Cardiac fibroblast (primary cell): ENCODE results near the gene EAF2.
"Not testable (repeated sequence)": the region's sequence is repeated elsewhere in the genome, so short reads cannot be mapped to it uniquely, and the experiment has no call there.

Experiments used
- DNase-seq, 2 donors: peaks; one replicate each; pipeline versions ENCODE4 v3.0.0 to v3.0.0-alpha.2; 2010; ENCODE audit warnings: low read depth in 2 of 2
- H3K4me3 ChIP-seq, 2 donors: replicated peaks in 1 of 2; 1 replicate in 1 of 2; 2 replicates in 1 of 2; pipeline ENCODE4 v1.5.1; 2011; ENCODE audit warnings: low read depth in 2 of 2, low read length in 2 of 2, mild to moderate bottlenecking in 2 of 2, moderate library complexity in 1 of 2
- CTCF ChIP-seq: IDR thresholded peaks from one replicate; pipeline ENCODE4 v1.5.1; 2011; ENCODE audit warnings: low read depth, mild to moderate bottlenecking, low read length, inconsistent platforms

Gene EAF2

GRCh38 chr3:121852256-121852655 is 17.2 kb downstream of the EAF2 start:
- DNase-seq: no peak
- TF ChIP-seq CTCF: no peak
- H3K4me3 ChIP-seq: no peak overlapping the region

DNA sequence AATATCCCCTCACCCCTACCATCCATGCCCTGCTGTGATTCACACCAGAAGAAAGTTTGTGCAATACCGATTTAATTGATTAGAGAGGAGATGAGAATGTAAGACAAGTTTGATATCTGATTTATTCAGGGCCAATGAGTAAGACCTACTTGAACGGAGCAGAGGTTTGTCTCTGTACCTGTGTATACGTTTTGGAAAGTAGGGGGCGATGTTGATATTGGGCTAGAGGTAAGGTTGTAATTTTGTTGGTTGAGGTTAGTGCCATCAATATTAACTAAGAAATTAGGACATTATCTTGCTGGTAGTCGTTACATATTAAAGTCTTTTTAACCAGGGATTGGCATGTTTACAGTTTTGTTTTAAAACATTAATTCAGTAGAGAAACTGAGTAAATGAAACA is 20.5 kb downstream of the EAF2 start:
- peak; percentile 6 to 12 for DNase-seq
- H3K4me3 ChIP-seq: no peak overlapping the region
- peak; percentile 13 for TF ChIP-seq CTCF

GRCh38 chr3:121857778-121858177 is 22.8 kb downstream of the EAF2 start:
- DNase-seq, H3K4me3 ChIP-seq: not testable (repeated sequence)

GRCh38 chr3:121863247-121863646 is 28.2 kb downstream of the EAF2 start:
- not testable (repeated sequence) for H3K4me3 ChIP-seq, DNase-seq

- no peak for TF ChIP-seq CTCF
- no peak overlapping the region for H3K4me3 ChIP-seq
- DNase-seq: no peak
These were observed 28.8 kb downstream of the EAF2 start for GRCh38 chr3:121863801-121864200.

GRCh38 chr3:121869736-121870135 is 34.7 kb downstream of the EAF2 start:
- no peak for TF ChIP-seq CTCF
- no peak overlapping the region for H3K4me3 ChIP-seq
- no peak for DNase-seq

- TF ChIP-seq CTCF: no peak
- peak in 1 of 2 donors; percentile 9 for DNase-seq
These were observed 35.7 kb downstream of the EAF2 start for GRCh38 chr3:121870717-121871116.

GRCh38 chr3:121871430-121871829 is 36.4 kb downstream of the EAF2 start:
- DNase-seq: no peak
- H3K4me3 ChIP-seq: no peak overlapping the region
- TF ChIP-seq CTCF: no peak

More at GRCh38 chr3:121870717-121871116, 35.7 kb downstream of the EAF2 start:
- no peak overlapping the region for H3K4me3 ChIP-seq
